ENCODE results near the gene THAP4.

GRCh38 chr2:241602720-241603119, 34.2 kb downstream of the THAP4 start:
- TF ChIP-seq CTCF (conservative IDR thresholded peaks at IDR 0.05; ENCODE audit: low read depth, low read length) (no peak), POLR2A (IDR thresholded peaks at IDR 0.05; ENCODE audit: low read depth, low read length) (no peak), RFX5 (IDR thresholded peaks at IDR 0.05; ENCODE audit: low read depth, low read length) (no peak), FOS (IDR thresholded peaks at IDR 0.05; ENCODE audit: low read depth, low read length) (no peak), BHLHE40 (IDR thresholded peaks at IDR 0.05; ENCODE audit: low read depth, low read length) (no peak), RAD21 (IDR thresholded peaks at IDR 0.05; ENCODE audit: low read length) (no peak), MXI1 (IDR thresholded peaks at IDR 0.05; ENCODE audit: borderline replicate concordance, low read depth, low read length) (no peak), USF2 (IDR thresholded peaks at IDR 0.05; ENCODE audit: low read depth, low read length) (no peak), CEBPB (IDR thresholded peaks at IDR 0.05; ENCODE audit: low read depth, low read length) (no peak), MAZ (IDR thresholded peaks at IDR 0.05; ENCODE audit: borderline replicate concordance, low read depth, low read length) (no peak), MAFK (IDR thresholded peaks at IDR 0.05; ENCODE audit: low read depth, low read length) (no peak), ELK1 (IDR thresholded peaks at IDR 0.05; ENCODE audit: borderline replicate concordance, low read depth, low read length) (no peak), RCOR1 (IDR thresholded peaks at IDR 0.05; ENCODE audit: insufficient replicate concordance, low read length) (no peak)
